HG02840 (cell line): ENCODE data around the gene CDKN1B.
"Not testable (repeated sequence)": the region's sequence is repeated elsewhere in the genome, so short reads cannot be mapped to it uniquely, and the experiment has no call there.

Experiments
- ATAC-seq: cut with Tn5 transposase; IDR thresholded peaks from one replicate; pipeline ENCODE4 v1.9.1; 2021; ENCODE audit warnings: mild to moderate bottlenecking, moderate library complexity, moderate number of reproducible peaks; ENCODE audit not compliant: unreplicated experiment, low FRiP score

CDKN1B gene

GRCh38 chr12:12722435-12723148 lies 5.4 kb downstream of the CDKN1B start:
- ATAC-seq: no peak

- no peak for ATAC-seq
Measured at GRCh38 chr12:12723149-12723680, 6.0 kb downstream of the CDKN1B start.

- ATAC-seq: no peak
Measured at GRCh38 chr12:12723681-12724420, 6.7 kb downstream of the CDKN1B start.

GRCh38 chr12:12724421-12725085 lies 7.4 kb downstream of the CDKN1B start:
- peak; percentile 21 for ATAC-seq

- peak; percentile 60 for ATAC-seq
Measured at GRCh38 chr12:12725086-12725955, 8.2 kb downstream of the CDKN1B start.

GRCh38 chr12:12725956-12726554 lies 8.9 kb downstream of the CDKN1B start:
- no peak for ATAC-seq

- no peak for ATAC-seq
Measured at GRCh38 chr12:12726555-12727093, 9.5 kb downstream of the CDKN1B start.

GRCh38 chr12:12731178-12731577 lies 14.0 kb downstream of the CDKN1B start:
- no peak for ATAC-seq

- ATAC-seq: no peak
Measured at GRCh38 chr12:12731785-12732184, 14.6 kb downstream of the CDKN1B start.

- ATAC-seq: no peak
Measured at GRCh38 chr12:12733118-12733517, 15.9 kb downstream of the CDKN1B start.

GRCh38 chr12:12734054-12734453 lies 16.9 kb downstream of the CDKN1B start:
- no peak for ATAC-seq

GRCh38 chr12:12734561-12735071 lies 17.4 kb downstream of the CDKN1B start:
- ATAC-seq: no peak

- no peak for ATAC-seq
Measured at GRCh38 chr12:12735301-12735700, 18.1 kb downstream of the CDKN1B start.

GRCh38 chr12:12736759-12737676 lies 19.9 kb downstream of the CDKN1B start:
- ATAC-seq: peak; percentile 59

- ATAC-seq: not testable (repeated sequence)
Measured at GRCh38 chr12:12738152-12738551, 21.0 kb downstream of the CDKN1B start.

- ATAC-seq: no peak
Measured at GRCh38 chr12:12741660-12742059, 24.5 kb downstream of the CDKN1B start.

- no peak for ATAC-seq
Measured at GRCh38 chr12:12744546-12745305, 27.6 kb downstream of the CDKN1B start.
